ENCODE results near the gene TBCD.

GRCh38 chr17:82964851-82965341 lies 213.0 kb downstream of the TBCD start:
- TF ChIP-seq ZHX1 (conservative IDR thresholded peaks at IDR 0.05; ENCODE audit: low read length), result no peak
- no peak for TF ChIP-seq SMAD1 (IDR thresholded peaks at IDR 0.05; ENCODE audit: low read depth, low read length, partially characterized antibody)
- TF ChIP-seq STAT5B (CRISPR knock-in tag; IDR thresholded peaks at IDR 0.05), result no peak
- no peak for TF ChIP-seq PHB (CRISPR knock-in tag; IDR thresholded peaks at IDR 0.05)
- no peak for TF ChIP-seq ZNF24 (IDR thresholded peaks at IDR 0.05)
- no peak for TF ChIP-seq MTF1 (CRISPR knock-in tag; IDR thresholded peaks at IDR 0.05; ENCODE audit: borderline replicate concordance)
